OCI-LY7 (cell line): ENCODE results near the gene RAD51B. TPM values are rescaled to one million over a fixed set of nuclear protein-coding genes. Genes with fewer than 3 reads are reported as not detected.

Source experiments
- BruUV-seq: library from RNA; stranded (reverse); fragments of 400-500 nt; replicated peaks from 2 replicates; lab custom pipeline; 2021; lab: Mats Ljungman, UMichigan
- CTCF ChIA-PET: fragments of 300-600 bp; sonication (Branson Sonifier 250); formaldehyde crosslinking; loops from one replicate; lab custom pipeline; 2022; ENCODE audit warnings: antibody characterized with exemption; ENCODE audit not compliant: unreplicated experiment; lab: Charles Lee
- POLR2A ChIA-PET: fragments of 300-600 bp; sonication (Branson Sonifier 250); formaldehyde crosslinking; loops from one replicate; lab custom pipeline; 2022; ENCODE audit warnings: antibody characterized with exemption; lab: Charles Lee
- DNase-seq: peaks from one replicate; pipeline ENCODE4 v3.0.0-alpha.2; 2015; ENCODE audit warnings: low spot score
- H2AFZ ChIP-seq: fragments of 200-600 bp; sonication (generic), shearing (Covaris generic); 2 replicates; pipeline ENCODE4 v1.6.1; 2014; ENCODE audit warnings: mild to moderate bottlenecking, antibody characterized with exemption, low read length, moderate library complexity
- H3K27ac ChIP-seq: fragments of 200-600 bp; sonication (generic); 2 replicates; pipeline ENCODE4 v1.5.1; 2014; ENCODE audit warnings: mixed run types, low read depth, mild to moderate bottlenecking, moderate library complexity, low read length, inconsistent platforms; ENCODE audit not compliant: poor library complexity, severe bottlenecking
- H3K36me3 ChIP-seq: fragments of 200-600 bp; sonication (generic); 2 replicates; pipeline ENCODE4 v1.6.1; 2014; ENCODE audit warnings: mild to moderate bottlenecking, antibody characterized with exemption, low read length, moderate library complexity, mixed read lengths; ENCODE audit not compliant: insufficient read depth
- H3K4me1 ChIP-seq: fragments of 200-600 bp; sonication (generic); 2 replicates; pipeline ENCODE4 v1.5.1; 2014; ENCODE audit warnings: mild to moderate bottlenecking, low read length; ENCODE audit not compliant: insufficient read depth, poor library complexity, severe bottlenecking
- H3K4me2 ChIP-seq: fragments of 200-600 bp; sonication (generic); 2 replicates; pipeline ENCODE4 v1.6.1; 2014; ENCODE audit warnings: mild to moderate bottlenecking, low read length
- H3K4me3 ChIP-seq: fragments of 200-600 bp; sonication (generic); 2 replicates; pipeline ENCODE4 v1.5.1; 2014; ENCODE audit warnings: mild to moderate bottlenecking, low read depth, low read length; ENCODE audit not compliant: poor library complexity, severe bottlenecking
- H3K79me2 ChIP-seq: fragments of 200-600 bp; sonication (generic); 2 replicates; pipeline ENCODE4 v1.6.1; 2016; ENCODE audit warnings: low read depth, mild to moderate bottlenecking, low read length, moderate library complexity, mixed read lengths; ENCODE audit not compliant: insufficient read depth
- H3K9me2 ChIP-seq: fragments of 200-600 bp; sonication (generic); 2 replicates; pipeline ENCODE4 v1.6.1; 2016; ENCODE audit warnings: mild to moderate bottlenecking, low read length, mixed read lengths; ENCODE audit not compliant: insufficient read depth
- H3K9me3 ChIP-seq: fragments of 200-600 bp; sonication (generic); 2 replicates; pipeline ENCODE4 v1.6.1; 2014; ENCODE audit warnings: mild to moderate bottlenecking, mixed run types, low read length, mixed read lengths
- H4K20me1 ChIP-seq: fragments of 200-600 bp; sonication (generic); 2 replicates; pipeline ENCODE4 v1.6.1; 2014; ENCODE audit warnings: mild to moderate bottlenecking, antibody characterized with exemption, low read length, moderate library complexity, mixed read lengths; ENCODE audit not compliant: insufficient read depth
- EZH2phosphoT487 ChIP-seq: fragments of 200-600 bp; sonication (generic); IDR thresholded peaks from 2 replicates; pipeline ENCODE4 v1.6.1; 2018; ENCODE audit warnings: low read depth, borderline replicate concordance, mild to moderate bottlenecking, mixed run types, antibody characterized with exemption, low read length, moderate library complexity, mixed read lengths
- intact Hi-C: fragments of 100-400 bp; cut with micrococcal nuclease; formaldehyde crosslinking; loops from one replicate; pipeline ENCODE4 v1.10.0; 2022; ENCODE audit not compliant: unreplicated experiment
- total RNA-seq, 2 experiments: library from RNA; depleted of rRNA in 1 of 2; stranded (reverse); fragments of >200 nt in 1 of 2; shearing (Covaris generic) in 1 of 2; gene quantifications; 2 replicates each; pipeline ENCODE4 v1.2.3, GENCODE V29; 2014 to 2022
- TF ChIP-seq, protein P1 (sequence below): fragments of 200-600 bp; sonication (generic); conservative IDR thresholded peaks from 2 replicates; pipeline ENCODE4 v1.5.1; 2014; ENCODE audit warnings: mild to moderate bottlenecking, antibody characterized with exemption, low read length, moderate library complexity, mixed read lengths

The RAD51B gene
- total RNA-seq, 2 experiments from 2014 or later = 41.4 to 89.9 TPM

DNA sequence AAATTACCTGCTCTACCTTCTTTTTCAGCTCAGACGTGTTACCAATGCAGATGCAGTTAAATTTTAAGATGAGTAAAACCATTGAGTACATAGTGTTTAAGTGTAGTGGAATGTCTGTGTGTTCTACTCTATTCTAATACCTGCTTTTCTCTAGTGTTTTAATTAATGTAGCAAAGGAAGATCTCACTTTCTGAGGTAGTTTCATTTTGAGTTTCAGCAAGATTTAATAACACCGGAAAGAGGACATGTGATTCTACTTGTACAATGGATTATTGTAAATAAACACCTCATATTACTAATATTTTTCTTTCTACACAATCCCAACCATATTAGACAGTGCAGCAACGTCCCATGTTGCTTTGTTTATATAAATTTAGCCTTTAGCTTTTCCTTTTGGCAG, 315.4 kb downstream of the RAD51B start:
- POLR2A ChIA-PET = interaction anchor here (0.5 kb wide), 1 partner anchor 61 kb away, joined by 4 read pairs; no protein-coding TSS in a partner anchor
- Histone ChIP-seq H4K20me1 (no peaks in the 10 kb centered on the region), H3K4me3 (no peak overlapping the region), H3K36me3 (no peaks in the 10 kb centered on the region), H3K4me2 (no peak overlapping the region), H3K79me2 (no peaks in the 10 kb centered on the region), H3K9me2 (no peaks in the 10 kb centered on the region), H2AFZ (no peak overlapping the region), H3K27ac (no peak overlapping the region), H3K4me1 (no peaks in the 10 kb centered on the region), H3K9me3 (no peaks in the 10 kb centered on the region)
- BruUV-seq = no TSS peak
- intact Hi-C loops = no loop called here
- DNase-seq = no peak
- CTCF ChIA-PET = no interaction called here
- no peak for TF ChIP-seq EZH2phosphoT487
- TF ChIP-seq, protein P1, sequence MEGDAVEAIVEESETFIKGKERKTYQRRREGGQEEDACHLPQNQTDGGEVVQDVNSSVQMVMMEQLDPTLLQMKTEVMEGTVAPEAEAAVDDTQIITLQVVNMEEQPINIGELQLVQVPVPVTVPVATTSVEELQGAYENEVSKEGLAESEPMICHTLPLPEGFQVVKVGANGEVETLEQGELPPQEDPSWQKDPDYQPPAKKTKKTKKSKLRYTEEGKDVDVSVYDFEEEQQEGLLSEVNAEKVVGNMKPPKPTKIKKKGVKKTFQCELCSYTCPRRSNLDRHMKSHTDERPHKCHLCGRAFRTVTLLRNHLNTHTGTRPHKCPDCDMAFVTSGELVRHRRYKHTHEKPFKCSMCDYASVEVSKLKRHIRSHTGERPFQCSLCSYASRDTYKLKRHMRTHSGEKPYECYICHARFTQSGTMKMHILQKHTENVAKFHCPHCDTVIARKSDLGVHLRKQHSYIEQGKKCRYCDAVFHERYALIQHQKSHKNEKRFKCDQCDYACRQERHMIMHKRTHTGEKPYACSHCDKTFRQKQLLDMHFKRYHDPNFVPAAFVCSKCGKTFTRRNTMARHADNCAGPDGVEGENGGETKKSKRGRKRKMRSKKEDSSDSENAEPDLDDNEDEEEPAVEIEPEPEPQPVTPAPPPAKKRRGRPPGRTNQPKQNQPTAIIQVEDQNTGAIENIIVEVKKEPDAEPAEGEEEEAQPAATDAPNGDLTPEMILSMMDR = no peak

DNA sequence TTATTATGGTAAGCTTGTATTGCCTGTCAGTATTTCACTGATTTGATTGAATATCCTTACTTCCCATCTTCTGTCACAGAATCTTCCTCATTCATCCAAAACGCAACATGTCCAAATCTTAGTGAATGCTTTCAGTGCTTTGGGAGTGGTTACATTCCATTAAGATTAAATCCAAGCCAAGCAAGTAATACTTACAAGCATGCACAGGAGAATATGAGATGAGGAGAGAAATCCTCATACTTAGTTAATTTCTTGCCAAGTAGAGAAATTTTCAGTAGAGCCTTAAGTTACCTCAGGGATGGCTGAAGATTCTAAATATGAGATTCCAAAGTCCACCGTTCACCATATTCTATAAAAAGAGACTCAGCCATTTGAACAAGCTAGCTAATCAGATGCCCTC, 316.0 kb downstream of the RAD51B start:
- no peaks in the 10 kb centered on the region for H3K79me2 ChIP-seq
- H3K4me3 ChIP-seq = no peak overlapping the region
- no peaks in the 10 kb centered on the region for H3K4me1 ChIP-seq
- no peaks in the 10 kb centered on the region for H3K36me3 ChIP-seq
- no peak overlapping the region for H3K27ac ChIP-seq
- POLR2A ChIA-PET = interaction anchor here (0.5 kb wide), 1 partner anchor 60 kb away, joined by 4 read pairs; no protein-coding TSS in a partner anchor
- no peaks in the 10 kb centered on the region for H3K9me3 ChIP-seq
- DNase-seq = no peak
- no peaks in the 10 kb centered on the region for H3K9me2 ChIP-seq
- no TSS peak for BruUV-seq
- no peak overlapping the region for H3K4me2 ChIP-seq
- CTCF ChIA-PET = no interaction called here
- H4K20me1 ChIP-seq = no peaks in the 10 kb centered on the region
- no peak for TF ChIP-seq EZH2phosphoT487
- TF ChIP-seq, protein P1 = no peak
- no peak overlapping the region for H2AFZ ChIP-seq
- intact Hi-C loops = no loop called here

DNA sequence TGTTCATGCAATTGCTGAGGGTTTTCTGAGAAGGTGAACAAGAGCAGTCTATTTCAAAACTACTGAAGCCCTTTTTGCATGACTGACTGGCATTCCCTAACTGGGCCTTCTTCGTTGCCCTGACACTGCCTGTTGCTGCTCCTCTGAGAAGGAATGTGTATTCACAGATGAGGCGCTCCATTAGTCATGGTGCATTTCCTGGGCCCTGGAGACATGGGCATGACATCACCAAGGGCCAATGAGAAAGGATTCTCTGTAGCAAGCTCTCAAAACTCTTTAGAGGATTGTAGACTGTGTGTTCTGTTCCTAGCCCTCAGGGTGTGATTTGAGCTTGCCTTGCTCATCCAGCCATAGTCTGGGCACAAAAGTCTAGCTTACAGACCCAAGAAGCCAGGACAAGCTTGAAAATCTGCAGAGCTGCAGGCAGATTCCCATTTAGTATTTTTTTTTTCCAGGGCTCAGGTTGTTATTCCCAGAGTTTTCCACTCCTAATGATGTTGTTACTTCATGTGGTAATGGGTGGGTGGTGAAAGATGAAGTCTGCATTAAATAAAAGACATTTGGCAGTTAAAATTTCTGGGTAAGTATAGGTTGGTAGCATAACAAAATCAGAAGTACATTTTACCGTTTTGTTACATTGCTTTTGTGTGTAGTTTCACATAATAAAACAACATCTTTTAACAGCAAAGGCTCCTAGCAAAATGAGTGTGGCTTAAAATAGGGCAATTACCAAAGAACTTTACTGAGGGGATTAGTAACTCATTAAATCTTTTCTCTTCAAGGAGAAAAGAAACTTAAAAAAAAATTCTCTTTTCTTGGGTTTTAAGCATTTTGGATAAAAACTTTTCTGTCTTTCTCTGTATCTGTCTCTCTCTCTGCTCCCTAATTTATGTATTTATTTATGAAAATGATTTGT, 318.4 kb downstream of the RAD51B start:
- no TSS peak for BruUV-seq

More for the DNA sequence above, 318.4 kb downstream of the RAD51B start:
- H2AFZ ChIP-seq = no peak overlapping the region
- ChIA-PET CTCF (no interaction called here), POLR2A (interaction anchor here (0.9 kb wide), 1 partner anchor 13 kb away, joined by 3 read pairs; no protein-coding TSS in a partner anchor)
- TF ChIP-seq, protein P1 = no peak
- no peak for TF ChIP-seq EZH2phosphoT487
- no peaks in the 10 kb centered on the region for H3K79me2 ChIP-seq
- H3K36me3 ChIP-seq = no peaks in the 10 kb centered on the region
- H3K9me3 ChIP-seq = no peaks in the 10 kb centered on the region
- H3K4me1 ChIP-seq = no peaks in the 10 kb centered on the region
- no peaks in the 10 kb centered on the region for H4K20me1 ChIP-seq
- DNase-seq = no peak
- H3K4me2 ChIP-seq = no peak overlapping the region
- no peak overlapping the region for H3K27ac ChIP-seq
- no peaks in the 10 kb centered on the region for H3K9me2 ChIP-seq
- intact Hi-C loops = no loop called here
- H3K4me3 ChIP-seq = no peak overlapping the region
